HEK293 (cell line): Measurements from ENCODE around the gene UBE2Q2.

Experiments used
- CTCF ChIA-PET: fragments of 350-600 bp; formaldehyde crosslinking; extraction: SDS; loops from one replicate; lab custom pipeline; 2021; ENCODE audit warnings: antibody characterized with exemption; lab: Yijun Ruan, JAX
- POLR2A ChIA-PET: fragments of 300-600 bp; formaldehyde crosslinking; extraction: SDS; loops from one replicate; lab custom pipeline; 2020; ENCODE audit warnings: antibody characterized with exemption, inconsistent platforms; lab: Yijun Ruan, JAX
- H3K27ac ChIP-seq: fragments of 200-500 bp; sonication (Bioruptor generic); 2 replicates; pipeline ENCODE4 v1.5.1; 2014; ENCODE audit warnings: low read depth, low read length, control low read depth, inconsistent platforms; ENCODE audit errors: extremely low read depth
- H3K36me3 ChIP-seq, 2 experiments: fragments of 200-500 bp in 1 of 2; sonication (Bioruptor generic) in 1 of 2; 1 replicate in 1 of 2; 2 replicates in 1 of 2; pipeline ENCODE4 v1.5.1; 2014 to 2017; ENCODE audit warnings: inconsistent platforms in 2 of 2, low read length in 2 of 2; ENCODE audit not compliant: control insufficient read depth in 2 of 2, insufficient read depth in 1 of 2
- H3K4me1 ChIP-seq: fragments of 200-500 bp; sonication (Bioruptor generic); 2 replicates; pipeline ENCODE4 v1.5.1; 2014; ENCODE audit warnings: mild to moderate bottlenecking, low read length, inconsistent platforms; ENCODE audit not compliant: control insufficient read depth, insufficient read depth
- H3K4me3 ChIP-seq: 2 replicates; pipeline ENCODE4 v1.5.1; 2011; ENCODE audit warnings: low read depth, mild to moderate bottlenecking, control low read depth, low read length, moderate library complexity
- H3K9me3 ChIP-seq: fragments of 200-500 bp; sonication (Bioruptor generic); 2 replicates; pipeline ENCODE4 v1.5.1; 2014; ENCODE audit warnings: low read depth, low read length, inconsistent platforms; ENCODE audit not compliant: control insufficient read depth, insufficient read depth
- BCL11A ChIP-seq: fragments of 450-650 bp; formaldehyde crosslinking; IDR thresholded peaks from 2 replicates; pipeline ENCODE4 v1.5.1; 2016; ENCODE audit warnings: low read depth, missing biosample characterization, missing genetic modification characterization
- GLI4 ChIP-seq: fragments of 450-650 bp; formaldehyde crosslinking; IDR thresholded peaks from 2 replicates; pipeline ENCODE4 v1.5.1; 2016; ENCODE audit warnings: missing biosample characterization, missing genetic modification characterization
- MYNN ChIP-seq: fragments of 450-650 bp; formaldehyde crosslinking; IDR thresholded peaks from 2 replicates; pipeline ENCODE4 v1.5.1; 2016; ENCODE audit warnings: missing biosample characterization, missing genetic modification characterization, borderline replicate concordance
- ZBTB44 ChIP-seq: fragments of 450-650 bp; IDR thresholded peaks from 2 replicates; pipeline ENCODE4 v1.5.1; 2018; ENCODE audit warnings: missing biosample characterization, mild to moderate bottlenecking, missing genetic modification characterization
- ZBTB49 ChIP-seq: fragments of 450-650 bp; formaldehyde crosslinking; IDR thresholded peaks from 2 replicates; pipeline ENCODE4 v1.5.1; 2016; ENCODE audit warnings: missing biosample characterization, missing genetic modification characterization, low read depth
- ZNF155 ChIP-seq: fragments of 450-650 bp; formaldehyde crosslinking; IDR thresholded peaks from 2 replicates; pipeline ENCODE4 v1.5.1; 2016; ENCODE audit warnings: missing biosample characterization, missing genetic modification characterization
- ZNF18 ChIP-seq: fragments of 450-650 bp; formaldehyde crosslinking; IDR thresholded peaks from 2 replicates; pipeline ENCODE4 v1.5.1; 2016; ENCODE audit warnings: missing biosample characterization, missing genetic modification characterization
- ZNF184 ChIP-seq: fragments of 450-650 bp; IDR thresholded peaks from 2 replicates; pipeline ENCODE4 v1.5.1; 2018; ENCODE audit warnings: missing biosample characterization, mild to moderate bottlenecking, missing genetic modification characterization
- ZNF19 ChIP-seq: fragments of 450-650 bp; formaldehyde crosslinking; IDR thresholded peaks from 2 replicates; pipeline ENCODE4; 2016; ENCODE audit warnings: missing biosample characterization, missing genetic modification characterization, low read depth
- ZNF248 ChIP-seq: fragments of 450-650 bp; formaldehyde crosslinking; IDR thresholded peaks from 2 replicates; pipeline ENCODE4 v1.5.1; 2017; ENCODE audit warnings: missing biosample characterization, missing genetic modification characterization
- ZNF280D ChIP-seq: fragments of 450-650 bp; formaldehyde crosslinking; IDR thresholded peaks from 2 replicates; pipeline ENCODE4 v1.5.1; 2016; ENCODE audit warnings: missing biosample characterization, missing genetic modification characterization
- ZNF292 ChIP-seq: fragments of 450-650 bp; formaldehyde crosslinking; IDR thresholded peaks from 2 replicates; pipeline ENCODE4 v1.5.1; 2016; ENCODE audit warnings: low read depth, missing biosample characterization, missing genetic modification characterization, borderline replicate concordance
- ZNF354C ChIP-seq: fragments of 450-650 bp; formaldehyde crosslinking; IDR thresholded peaks from 2 replicates; pipeline ENCODE4 v1.5.1; 2016; ENCODE audit warnings: missing biosample characterization, missing genetic modification characterization, low read depth, borderline replicate concordance
- ZNF366 ChIP-seq: fragments of 450-650 bp; formaldehyde crosslinking; conservative IDR thresholded peaks from 2 replicates; pipeline ENCODE4 v1.5.1; 2016; ENCODE audit warnings: missing biosample characterization, missing genetic modification characterization
- ZNF398 ChIP-seq: fragments of 450-650 bp; formaldehyde crosslinking; IDR thresholded peaks from 2 replicates; pipeline ENCODE4 v1.5.1; 2017; ENCODE audit warnings: missing biosample characterization, missing genetic modification characterization
- ZNF501 ChIP-seq: fragments of 450-650 bp; formaldehyde crosslinking; IDR thresholded peaks from 2 replicates; pipeline ENCODE4 v1.5.1; 2016; ENCODE audit warnings: missing biosample characterization, missing genetic modification characterization
- ZNF549 ChIP-seq: fragments of 450-650 bp; IDR thresholded peaks from 2 replicates; pipeline ENCODE4 v1.5.1; 2018; ENCODE audit warnings: missing biosample characterization, missing genetic modification characterization, mild to moderate bottlenecking, inconsistent platforms, moderate library complexity
- ZNF677 ChIP-seq: fragments of 450-650 bp; IDR thresholded peaks from 2 replicates; pipeline ENCODE4 v1.5.0; 2018; ENCODE audit warnings: missing biosample characterization, mild to moderate bottlenecking, missing genetic modification characterization, moderate library complexity
- ZNF747 ChIP-seq: fragments of 450-650 bp; formaldehyde crosslinking; IDR thresholded peaks from 2 replicates; pipeline ENCODE4 v1.5.1; 2016; ENCODE audit warnings: missing biosample characterization, missing genetic modification characterization
- ZNF76 ChIP-seq: fragments of 450-650 bp; formaldehyde crosslinking; IDR thresholded peaks from 2 replicates; pipeline ENCODE4; 2016; ENCODE audit warnings: low read depth, missing biosample characterization, missing genetic modification characterization, borderline replicate concordance
- ZSCAN5A ChIP-seq: fragments of 450-650 bp; formaldehyde crosslinking; IDR thresholded peaks from 2 replicates; pipeline ENCODE4 v1.5.1; 2016; ENCODE audit warnings: missing biosample characterization, missing genetic modification characterization

UBE2Q2 gene

GRCh38 chr15:75884041-75884440, 40.8 kb downstream of the UBE2Q2 start:
- H3K27ac ChIP-seq = no peak overlapping the region
- TF ChIP-seq ZNF501 (no peak), ZNF549 (tag by site-specific recombination) (no peak), BCL11A (tag by site-specific recombination) (no peak), ZNF18 (no peak), ZNF19 (tag by site-specific recombination) (no peak), ZNF354C (no peak), ZNF398 (no peak), ZBTB49 (no peak), ZNF677 (no peak), ZNF747 (tag by site-specific recombination) (no peak), ZBTB44 (no peak), ZNF366 (no peak), ZNF184 (tag by site-specific recombination) (no peak)
- TF ChIP-seq, all 188 proteins: peak for 0
- Histone ChIP-seq H3K9me3 (no peaks in the 10 kb centered on the region), H3K36me3 (peaks cover 23 to 26% of the 10 kb centered on the region in 2 experiments), H3K4me1 (peaks cover under 1% of the 10 kb centered on the region; the same call in 1 of the 2 replicates), H3K4me3 (no peak overlapping the region)
- ChIA-PET CTCF (interaction anchor here (0.6 to 0.9 kb wide), 3 partner anchors 35 to 255 kb away, joined by 3 read pairs; no protein-coding TSS in a partner anchor), POLR2A (interaction anchor here (1.2 kb wide), 1 partner anchor 20 kb away, joined by 4 read pairs; the partner anchor contains the start of gene FBXO22)

GRCh38 chr15:75887178-75887577, 43.9 kb downstream of the UBE2Q2 start:
- ChIA-PET CTCF (interaction anchor here (1.1 kb wide), 1 partner anchor 10 kb away, joined by 4 read pairs; no protein-coding TSS in a partner anchor), POLR2A (interaction anchor here (0.6 kb wide), 1 partner anchor 149 kb away, joined by 4 read pairs; no protein-coding TSS in a partner anchor)

GRCh38 chr15:75891895-75892294, 48.6 kb downstream of the UBE2Q2 start:
- POLR2A ChIA-PET = no interaction called here
- CTCF ChIA-PET = interaction anchor here (0.7 to 0.8 kb wide), 2 partner anchors 90 to 603 kb away, joined by 3 read pairs; no protein-coding TSS in a partner anchor
- Histone ChIP-seq H3K36me3 (peaks cover 25 to 26% of the 10 kb centered on the region in 2 experiments), H3K4me1 (no peaks in the 10 kb centered on the region), H3K4me3 (no peak overlapping the region), H3K27ac (no peak overlapping the region), H3K9me3 (no peaks in the 10 kb centered on the region)
- TF ChIP-seq ZNF155 (tag by site-specific recombination) (no peak), ZNF292 (tag by site-specific recombination) (no peak), ZNF248 (tag by site-specific recombination) (no peak), ZNF280D (tag by site-specific recombination) (no peak), ZNF76 (tag by site-specific recombination) (no peak), ZSCAN5A (tag by site-specific recombination) (no peak)

More at GRCh38 chr15:75887178-75887577, 43.9 kb downstream of the UBE2Q2 start:
- Histone ChIP-seq H3K36me3 (peaks cover 29 to 30% of the 10 kb centered on the region in 2 experiments), H3K9me3 (no peaks in the 10 kb centered on the region), H3K4me3 (no peak overlapping the region), H3K27ac (no peak overlapping the region), H3K4me1 (no peaks in the 10 kb centered on the region)
- TF ChIP-seq MYNN (tag by site-specific recombination) = no peak
- TF ChIP-seq GLI4 (tag by site-specific recombination) = no peak
